Activated naive CD4-positive, alpha-beta T cell treated with anti-CD3 and anti-CD28 coated beads for 36 hours (primary cell): Measurements from ENCODE around the gene ZNF620. TPM values are rescaled to one million over a fixed set of nuclear protein-coding genes. Genes with fewer than 3 reads are reported as not detected.
"Not testable (repeated sequence)": the region's sequence is repeated elsewhere in the genome, so short reads cannot be mapped to it uniquely, and the experiment has no call there.

ENCODE experiments used
- CTCF ChIA-PET: fragments of 350-600 bp; sonication (Branson Sonifier 250); formaldehyde crosslinking; loops from one replicate; lab custom pipeline; 2021; ENCODE audit warnings: antibody characterized with exemption; lab: Charles Lee
- DNase-seq: peaks from one replicate; pipeline ENCODE4 v3.0.0-alpha.2; 2020
- H3K27ac Mint-ChIP-seq: one replicate; pipeline ENCODE4 v1.8.0; 2021; ENCODE audit warnings: mild to moderate bottlenecking, mixed read lengths
- H3K27me3 Mint-ChIP-seq: one replicate; pipeline ENCODE4 v1.8.0; 2021; ENCODE audit warnings: low read depth, mixed read lengths
- H3K36me3 Mint-ChIP-seq: one replicate; pipeline ENCODE4 v1.8.0; 2021; ENCODE audit warnings: low read depth, mixed read lengths
- H3K4me1 Mint-ChIP-seq: one replicate; pipeline ENCODE4 v1.8.0; 2021; ENCODE audit warnings: low read depth, mixed read lengths
- H3K4me3 Mint-ChIP-seq: one replicate; pipeline ENCODE4 v1.8.0; 2021; ENCODE audit warnings: mild to moderate bottlenecking, moderate library complexity, mixed read lengths
- H3K9me3 Mint-ChIP-seq: one replicate; pipeline ENCODE4 v1.8.0; 2021; ENCODE audit warnings: mixed read lengths
- intact Hi-C: fragments of 100-400 bp; cut with micrococcal nuclease; formaldehyde crosslinking; loops from one replicate; pipeline ENCODE4 v1.15.1; 2023
- total RNA-seq, 2 experiments: library from RNA; stranded (reverse); gene quantifications; one replicate each; pipeline ENCODE4 v1.2.3, GENCODE V29; 2021

Gene ZNF620
- total RNA-seq, 2 experiments from 2014 or later = 2.3 TPM

DNA sequence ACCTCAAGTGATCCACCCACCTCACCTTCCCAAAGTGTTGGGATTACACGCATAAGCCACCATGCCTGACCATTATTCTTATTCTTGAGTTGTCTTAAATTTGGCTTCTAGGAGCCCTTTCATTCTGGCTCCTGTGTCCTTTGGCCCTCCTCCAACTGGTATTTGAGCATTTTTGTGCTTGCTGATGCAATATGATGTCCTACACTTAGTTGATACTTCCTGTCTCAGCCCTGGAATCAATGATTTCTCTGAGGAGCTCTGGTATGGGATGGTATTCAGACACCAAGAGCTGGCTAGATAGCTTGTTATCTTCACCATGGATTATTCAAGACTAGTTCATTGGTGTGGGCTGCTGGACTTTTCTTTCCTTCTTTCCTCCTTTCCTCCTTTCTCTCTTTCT is 44.3 kb downstream of the ZNF620 start:
- Mint-ChIP-seq H3K27me3 (no peaks in the 10 kb centered on the region), H3K27ac (no peak overlapping the region), H3K4me1 (no peaks in the 10 kb centered on the region), H3K9me3 (no peaks in the 10 kb centered on the region), H3K36me3 (no peaks in the 10 kb centered on the region), H3K4me3 (no peak overlapping the region)
- intact Hi-C loops = no loop called here
- CTCF ChIA-PET = no interaction called here
- no peak for DNase-seq

DNA sequence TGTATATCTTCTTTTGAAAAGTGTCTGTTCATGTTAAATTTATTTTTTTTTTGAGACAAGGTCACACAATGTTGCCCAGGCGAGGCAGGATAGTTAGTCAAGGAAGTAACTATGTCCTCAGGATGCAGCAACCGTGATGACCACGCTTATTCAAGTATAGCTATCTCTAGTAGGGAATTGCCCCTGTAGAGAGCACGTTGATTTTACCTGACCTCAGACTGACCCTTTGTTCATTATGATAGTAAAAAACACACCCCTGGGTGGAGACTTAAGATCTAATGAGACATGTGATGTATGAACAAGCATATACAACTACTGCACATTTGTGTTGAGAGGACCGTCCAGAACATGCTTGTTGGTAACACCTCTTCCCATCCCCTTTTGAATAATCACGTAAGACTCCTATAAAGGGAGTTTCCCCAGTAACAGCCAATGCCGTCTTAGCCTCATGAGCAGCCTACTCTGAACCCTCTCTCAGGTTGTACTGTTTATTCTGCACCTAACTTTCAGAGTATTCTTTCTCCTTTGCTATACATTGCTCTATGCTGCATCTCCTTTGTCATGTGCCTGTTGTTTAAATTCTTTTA is 51.8 kb downstream of the ZNF620 start:
- Mint-ChIP-seq H3K27me3 (no peaks in the 10 kb centered on the region), H3K36me3 (peaks cover 1% of the 10 kb centered on the region), H3K4me3 (no peak overlapping the region), H3K4me1 (no peaks in the 10 kb centered on the region), H3K27ac (no peak overlapping the region), H3K9me3 (peaks cover 3% of the 10 kb centered on the region)
- intact Hi-C loops = no loop called here
- CTCF ChIA-PET = no interaction called here
- DNase-seq = no peak

DNA sequence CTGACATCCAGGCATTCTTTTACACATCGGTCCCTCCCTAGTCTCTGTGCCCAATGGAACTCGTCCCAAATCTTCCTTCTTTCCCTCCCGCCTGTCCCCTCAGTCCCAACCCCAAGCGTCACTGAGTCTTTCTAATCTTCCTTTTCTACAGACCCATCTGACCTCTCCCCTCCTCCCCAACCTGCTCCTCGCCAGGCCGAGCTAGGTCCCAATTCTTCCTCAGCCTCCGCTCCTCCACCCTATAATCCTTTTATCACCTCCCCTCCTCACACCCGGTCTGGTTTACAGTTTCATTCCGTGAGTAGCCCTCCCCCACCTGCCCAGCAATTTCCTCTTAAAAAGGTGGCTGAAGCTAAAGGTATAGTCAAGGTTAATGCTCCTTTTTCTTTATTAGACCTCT is 56.6 kb downstream of the ZNF620 start:
- intact Hi-C loops, H3K27me3 Mint-ChIP-seq, DNase-seq, H3K4me3 Mint-ChIP-seq, H3K36me3 Mint-ChIP-seq, H3K9me3 Mint-ChIP-seq, H3K27ac Mint-ChIP-seq, H3K4me1 Mint-ChIP-seq, CTCF ChIA-PET: not testable (repeated sequence)

DNA sequence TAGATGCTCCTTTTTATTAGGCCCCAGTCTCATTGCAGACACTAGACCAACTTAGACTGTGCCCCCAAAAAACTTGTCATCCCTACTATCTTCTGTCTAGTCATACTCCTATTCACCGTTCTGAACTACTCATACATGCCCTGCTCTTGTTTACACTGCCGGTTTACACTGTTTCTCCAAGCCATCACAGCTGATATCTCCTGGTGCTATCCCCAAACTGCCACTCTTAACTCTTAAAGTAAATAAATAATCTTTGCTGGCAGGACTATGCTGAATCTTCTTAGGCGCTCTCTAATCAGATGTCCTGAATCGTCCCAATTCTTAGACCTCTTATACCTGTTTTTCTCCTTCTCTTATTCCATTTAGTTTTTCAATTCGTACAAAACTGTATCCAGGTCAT is 59.8 kb downstream of the ZNF620 start:
- H3K27me3 Mint-ChIP-seq, H3K27ac Mint-ChIP-seq, H3K4me1 Mint-ChIP-seq, H3K36me3 Mint-ChIP-seq, DNase-seq, H3K9me3 Mint-ChIP-seq, H3K4me3 Mint-ChIP-seq, intact Hi-C loops, CTCF ChIA-PET: not testable (repeated sequence)

DNA sequence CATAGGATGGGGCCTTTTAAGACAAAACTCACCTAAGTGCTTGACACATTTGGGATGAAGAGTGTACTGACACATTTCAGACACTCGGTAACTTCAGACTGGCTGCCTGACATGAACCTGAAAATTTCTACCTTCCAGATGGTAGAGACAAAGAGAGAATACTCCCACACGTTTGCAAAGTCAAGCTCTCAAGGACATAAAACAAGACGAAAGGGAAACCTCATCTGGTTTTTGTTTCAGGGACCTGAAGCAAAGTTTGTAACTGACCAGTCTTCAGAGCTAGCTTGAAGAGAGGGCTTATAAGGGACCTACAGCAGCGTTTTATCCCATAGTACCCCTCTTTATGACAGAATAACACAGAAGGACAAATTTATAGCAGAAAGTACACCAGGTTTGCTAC is 60.9 kb downstream of the ZNF620 start:
- Mint-ChIP-seq H3K4me3 (no peak overlapping the region), H3K36me3 (peaks cover 1% of the 10 kb centered on the region), H3K4me1 (no peaks in the 10 kb centered on the region), H3K9me3 (peaks cover 10% of the 10 kb centered on the region), H3K27ac (no peak overlapping the region), H3K27me3 (no peaks in the 10 kb centered on the region)
- DNase-seq = no peak
- intact Hi-C loops = no loop called here
- CTCF ChIA-PET = no interaction called here

Other genes starting within 250 kb of the ZNF620 start
- gene EIF1B, start 196.3 kb upstream of the ZNF620 start, total RNA-seq = 10 to 100 TPM; 47.0 to 49.2 TPM
- not detected for gene ENTPD3, start 118.9 kb upstream of the ZNF620 start, total RNA-seq
- 1,000 to 10,000 TPM; 3,841 to 3,850 TPM for gene RPL14, start 48.7 kb upstream of the ZNF620 start, total RNA-seq
- 1 to 10 TPM; 4.2 to 4.7 TPM for gene ZNF619, start 28.9 kb upstream of the ZNF620 start, total RNA-seq
- gene ZNF621, start 18.9 kb downstream of the ZNF620 start, total RNA-seq = 10 to 100 TPM; 16.4 to 17.7 TPM